HEK293 (cell line): ENCODE results near the gene INCA1.

ENCODE experiments used
- CTCF ChIA-PET: fragments of 350-600 bp; formaldehyde crosslinking; extraction: SDS; loops from one replicate; lab custom pipeline; 2021; ENCODE audit warnings: antibody characterized with exemption; lab: Yijun Ruan, JAX
- POLR2A ChIA-PET: fragments of 300-600 bp; formaldehyde crosslinking; extraction: SDS; loops from one replicate; lab custom pipeline; 2020; ENCODE audit warnings: antibody characterized with exemption, inconsistent platforms; lab: Yijun Ruan, JAX
- H3K27ac ChIP-seq: fragments of 200-500 bp; sonication (Bioruptor generic); 2 replicates; pipeline ENCODE4 v1.5.1; 2014; ENCODE audit warnings: low read depth, low read length, control low read depth, inconsistent platforms; ENCODE audit errors: extremely low read depth
- H3K36me3 ChIP-seq, 2 experiments: fragments of 200-500 bp in 1 of 2; sonication (Bioruptor generic) in 1 of 2; 1 replicate in 1 of 2; 2 replicates in 1 of 2; pipeline ENCODE4 v1.5.1; 2014 to 2017; ENCODE audit warnings: inconsistent platforms in 2 of 2, low read length in 2 of 2; ENCODE audit not compliant: control insufficient read depth in 2 of 2, insufficient read depth in 1 of 2
- H3K4me1 ChIP-seq: fragments of 200-500 bp; sonication (Bioruptor generic); 2 replicates; pipeline ENCODE4 v1.5.1; 2014; ENCODE audit warnings: mild to moderate bottlenecking, low read length, inconsistent platforms; ENCODE audit not compliant: control insufficient read depth, insufficient read depth
- H3K4me3 ChIP-seq: 2 replicates; pipeline ENCODE4 v1.5.1; 2011; ENCODE audit warnings: low read depth, mild to moderate bottlenecking, control low read depth, low read length, moderate library complexity
- H3K9me3 ChIP-seq: fragments of 200-500 bp; sonication (Bioruptor generic); 2 replicates; pipeline ENCODE4 v1.5.1; 2014; ENCODE audit warnings: low read depth, low read length, inconsistent platforms; ENCODE audit not compliant: control insufficient read depth, insufficient read depth
- GFI1B ChIP-seq: fragments of 450-650 bp; formaldehyde crosslinking; IDR thresholded peaks from 2 replicates; pipeline ENCODE4 v1.5.1; 2016; ENCODE audit warnings: missing biosample characterization, missing genetic modification characterization
- GLI4 ChIP-seq: fragments of 450-650 bp; formaldehyde crosslinking; IDR thresholded peaks from 2 replicates; pipeline ENCODE4 v1.5.1; 2016; ENCODE audit warnings: missing biosample characterization, missing genetic modification characterization
- HOXD13 ChIP-seq: sonication (generic); formaldehyde crosslinking; IDR thresholded peaks from 2 replicates; pipeline ENCODE4 v1.8.0; 2022; ENCODE audit warnings: missing genetic modification reagents, borderline replicate concordance
- MYNN ChIP-seq: fragments of 450-650 bp; formaldehyde crosslinking; IDR thresholded peaks from 2 replicates; pipeline ENCODE4 v1.5.1; 2016; ENCODE audit warnings: missing biosample characterization, missing genetic modification characterization, borderline replicate concordance
- OVOL3 ChIP-seq: fragments of 450-650 bp; formaldehyde crosslinking; IDR thresholded peaks from 2 replicates; pipeline ENCODE4 v1.5.1; 2016; ENCODE audit warnings: missing biosample characterization, missing genetic modification characterization
- PATZ1 ChIP-seq: fragments of 450-650 bp; formaldehyde crosslinking; IDR thresholded peaks from 2 replicates; pipeline ENCODE4 v1.5.1; 2016; ENCODE audit warnings: missing biosample characterization, missing genetic modification characterization
- SCRT2 ChIP-seq: fragments of 450-650 bp; formaldehyde crosslinking; IDR thresholded peaks from 2 replicates; pipeline ENCODE4 v1.5.1; 2016; ENCODE audit warnings: missing biosample characterization, missing genetic modification characterization
- SP3 ChIP-seq: fragments of 450-650 bp; formaldehyde crosslinking; IDR thresholded peaks from 2 replicates; pipeline ENCODE4 v1.5.1; 2016; ENCODE audit warnings: missing biosample characterization, missing genetic modification characterization
- WT1 ChIP-seq: fragments of 450-650 bp; formaldehyde crosslinking; IDR thresholded peaks from 2 replicates; pipeline ENCODE4 v1.5.1; 2016; ENCODE audit warnings: missing biosample characterization, missing genetic modification characterization
- ZBTB8A ChIP-seq: fragments of 450-650 bp; formaldehyde crosslinking; IDR thresholded peaks from 2 replicates; pipeline ENCODE4 v1.5.1; 2016; ENCODE audit warnings: missing biosample characterization, missing genetic modification characterization
- ZNF121 ChIP-seq: fragments of 450-650 bp; formaldehyde crosslinking; IDR thresholded peaks from 2 replicates; pipeline ENCODE4 v1.5.1; 2016; ENCODE audit warnings: missing biosample characterization, missing genetic modification characterization
- ZNF148 ChIP-seq: fragments of 450-650 bp; formaldehyde crosslinking; IDR thresholded peaks from 2 replicates; pipeline ENCODE4 v1.5.0; 2017; ENCODE audit warnings: missing biosample characterization, missing genetic modification characterization, borderline replicate concordance
- ZNF16 ChIP-seq: fragments of 450-650 bp; formaldehyde crosslinking; IDR thresholded peaks from 2 replicates; pipeline ENCODE4 v1.5.1; 2016; ENCODE audit warnings: low read depth, missing biosample characterization, missing genetic modification characterization
- ZNF175 ChIP-seq: fragments of 450-650 bp; formaldehyde crosslinking; IDR thresholded peaks from 2 replicates; pipeline ENCODE4 v1.5.1; 2016; ENCODE audit warnings: missing biosample characterization, missing genetic modification characterization
- ZNF211 ChIP-seq: fragments of 450-650 bp; formaldehyde crosslinking; IDR thresholded peaks from 2 replicates; pipeline ENCODE4 v1.5.1; 2016; ENCODE audit warnings: low read depth, missing biosample characterization, missing genetic modification characterization
- ZNF266 ChIP-seq: fragments of 450-650 bp; formaldehyde crosslinking; IDR thresholded peaks from 2 replicates; pipeline ENCODE4 v1.5.1; 2016; ENCODE audit warnings: missing biosample characterization, missing genetic modification characterization, low read depth
- ZNF366 ChIP-seq: fragments of 450-650 bp; formaldehyde crosslinking; conservative IDR thresholded peaks from 2 replicates; pipeline ENCODE4 v1.5.1; 2016; ENCODE audit warnings: missing biosample characterization, missing genetic modification characterization
- ZNF391 ChIP-seq: fragments of 450-650 bp; formaldehyde crosslinking; IDR thresholded peaks from 2 replicates; pipeline ENCODE4 v1.5.1; 2016; ENCODE audit warnings: low read depth, missing biosample characterization, missing genetic modification characterization, borderline replicate concordance
- ZNF404 ChIP-seq: fragments of 450-650 bp; formaldehyde crosslinking; IDR thresholded peaks from 2 replicates; pipeline ENCODE4 v1.5.1; 2017; ENCODE audit warnings: missing biosample characterization, missing genetic modification characterization
- ZNF416 ChIP-seq: fragments of 450-650 bp; formaldehyde crosslinking; IDR thresholded peaks from 2 replicates; pipeline ENCODE4 v1.5.1; 2016; ENCODE audit warnings: missing biosample characterization, missing genetic modification characterization
- ZNF433 ChIP-seq: fragments of 450-650 bp; formaldehyde crosslinking; IDR thresholded peaks from 2 replicates; pipeline ENCODE4 v1.5.1; 2016; ENCODE audit warnings: missing biosample characterization, missing genetic modification characterization, low read depth
- ZNF513 ChIP-seq: fragments of 450-650 bp; IDR thresholded peaks from 2 replicates; pipeline ENCODE4 v1.5.1; 2018; ENCODE audit warnings: missing biosample characterization, missing genetic modification characterization
- ZNF529 ChIP-seq: fragments of 450-650 bp; formaldehyde crosslinking; IDR thresholded peaks from 2 replicates; pipeline ENCODE4 v1.5.1; 2017; ENCODE audit warnings: missing genetic modification characterization, missing biosample characterization; ENCODE audit not compliant: insufficient replicate concordance
- ZNF555 ChIP-seq: fragments of 450-650 bp; formaldehyde crosslinking; conservative IDR thresholded peaks from 2 replicates; pipeline ENCODE4 v1.5.1; 2017; ENCODE audit warnings: missing biosample characterization, mild to moderate bottlenecking, missing genetic modification characterization, inconsistent platforms
- ZNF610 ChIP-seq: fragments of 450-650 bp; formaldehyde crosslinking; IDR thresholded peaks from 2 replicates; pipeline ENCODE4 v1.5.1; 2016; ENCODE audit warnings: missing biosample characterization, missing genetic modification characterization, borderline replicate concordance
- ZNF624 ChIP-seq: fragments of 450-650 bp; formaldehyde crosslinking; IDR thresholded peaks from 2 replicates; pipeline ENCODE4 v1.5.1; 2017; ENCODE audit warnings: missing biosample characterization, missing genetic modification characterization
- ZNF701 ChIP-seq: fragments of 450-650 bp; formaldehyde crosslinking; IDR thresholded peaks from 2 replicates; pipeline ENCODE4 v1.5.1; 2016; ENCODE audit warnings: missing biosample characterization, missing genetic modification characterization
- ZNF747 ChIP-seq: fragments of 450-650 bp; formaldehyde crosslinking; IDR thresholded peaks from 2 replicates; pipeline ENCODE4 v1.5.1; 2016; ENCODE audit warnings: missing biosample characterization, missing genetic modification characterization
- ZNF785 ChIP-seq: fragments of 450-650 bp; formaldehyde crosslinking; IDR thresholded peaks from 2 replicates; pipeline ENCODE4 v1.5.1; 2016; ENCODE audit warnings: missing biosample characterization, missing genetic modification characterization
- TF ChIP-seq, protein P1 (sequence below): sonication (generic); formaldehyde crosslinking; IDR thresholded peaks from 2 replicates; pipeline ENCODE4 v1.8.1; 2022; ENCODE audit warnings: mild to moderate bottlenecking, moderate library complexity, missing genetic modification reagents
- TF ChIP-seq, protein P2 (sequence below): fragments of 450-650 bp; formaldehyde crosslinking; IDR thresholded peaks from 2 replicates; pipeline ENCODE4 v1.5.1; 2016; ENCODE audit warnings: missing biosample characterization, missing genetic modification characterization

INCA1 gene

DNA sequence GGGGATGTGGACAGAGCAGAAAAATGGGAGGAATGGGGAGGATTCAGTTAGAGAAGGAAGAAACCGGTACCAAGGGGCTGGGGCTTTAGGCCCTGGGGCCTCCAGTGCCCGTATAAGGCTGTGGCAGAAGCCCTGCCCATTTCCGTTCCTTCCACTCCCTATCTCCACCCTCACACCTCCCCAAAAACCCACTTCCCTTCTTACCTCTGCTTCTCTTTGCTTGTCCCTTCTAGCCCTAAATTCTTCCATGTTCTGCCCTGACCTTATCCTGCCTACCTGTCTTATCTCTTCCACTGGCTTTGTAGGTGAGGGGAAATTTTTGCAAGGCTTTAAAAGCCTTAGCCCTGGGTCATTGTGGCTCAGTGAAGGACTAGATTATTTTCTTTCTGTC is 53.2 kb downstream of the INCA1 start:
- peaks cover 19% of the 10 kb centered on the region for H3K4me1 ChIP-seq
- ChIA-PET POLR2A (interaction anchor here (0.7 to 17.9 kb wide), 3 partner anchors 12 to 145 kb away, joined by 3 to 358 read pairs (median 8); partner anchors contain the start of genes GP1BA and SPAG7), CTCF (interaction anchor here (0.6 to 1.2 kb wide), 3 partner anchors 23 to 44 kb away, joined by 3 to 7 read pairs (median 4); partner anchors contain the start of gene CAMTA2)
- no peaks in the 10 kb centered on the region for H3K9me3 ChIP-seq
- H3K36me3 ChIP-seq, result peaks cover 38 to 60% of the 10 kb centered on the region in 2 experiments
- no peak overlapping the region for H3K4me3 ChIP-seq
- H3K27ac ChIP-seq, result peak overlapping the region; percentile 99
- no peak for TF ChIP-seq ZNF148 (tag by site-specific recombination)
- TF ChIP-seq ZNF513 (tag by site-specific recombination), result no peak
- TF ChIP-seq ZNF555 (tag by site-specific recombination), result no peak
- peak; percentile 53; the same call in 1 of the 2 replicates for TF ChIP-seq WT1 (tag by site-specific recombination)
- TF ChIP-seq MYNN (tag by site-specific recombination), result no peak
- TF ChIP-seq ZNF211 (tag by site-specific recombination), result no peak
- no peak for TF ChIP-seq GFI1B (tag by site-specific recombination)
- TF ChIP-seq ZBTB8A (tag by site-specific recombination), result peak; percentile 24; the same call in 1 of the 2 replicates
- TF ChIP-seq, protein P1, sequence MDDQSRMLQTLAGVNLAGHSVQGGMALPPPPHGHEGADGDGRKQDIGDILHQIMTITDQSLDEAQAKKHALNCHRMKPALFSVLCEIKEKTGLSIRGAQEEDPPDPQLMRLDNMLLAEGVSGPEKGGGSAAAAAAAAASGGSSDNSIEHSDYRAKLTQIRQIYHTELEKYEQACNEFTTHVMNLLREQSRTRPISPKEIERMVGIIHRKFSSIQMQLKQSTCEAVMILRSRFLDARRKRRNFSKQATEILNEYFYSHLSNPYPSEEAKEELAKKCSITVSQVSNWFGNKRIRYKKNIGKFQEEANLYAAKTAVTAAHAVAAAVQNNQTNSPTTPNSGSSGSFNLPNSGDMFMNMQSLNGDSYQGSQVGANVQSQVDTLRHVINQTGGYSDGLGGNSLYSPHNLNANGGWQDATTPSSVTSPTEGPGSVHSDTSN, result no peak
- no peak for TF ChIP-seq ZNF121
- TF ChIP-seq ZNF747, result no peak
- TF ChIP-seq ZNF610 (tag by site-specific recombination), result no peak
- no peak for TF ChIP-seq ZNF529 (tag by site-specific recombination)
- TF ChIP-seq ZNF366, result no peak; the same call in 1 of the 2 replicates
- TF ChIP-seq ZNF416 (tag by site-specific recombination), result no peak
- peak; percentile 46; the same call in 1 of the 2 replicates for TF ChIP-seq SP3 (tag by site-specific recombination)
- no peak for TF ChIP-seq ZNF624 (tag by site-specific recombination)
- no peak for TF ChIP-seq OVOL3 (tag by site-specific recombination)
- TF ChIP-seq ZNF16 (tag by site-specific recombination), result no peak
- TF ChIP-seq SCRT2, result no peak
- no peak for TF ChIP-seq ZNF266 (tag by site-specific recombination)
- no peak for TF ChIP-seq ZNF433
- TF ChIP-seq PATZ1 (tag by site-specific recombination), result peak; percentile 51
- TF ChIP-seq ZNF404 (tag by site-specific recombination), result no peak
- TF ChIP-seq ZNF701, result no peak
- no peak for TF ChIP-seq HOXD13 (CRISPR knock-in tag)
- TF ChIP-seq ZNF175 (tag by site-specific recombination), result no peak
- TF ChIP-seq, protein P2, sequence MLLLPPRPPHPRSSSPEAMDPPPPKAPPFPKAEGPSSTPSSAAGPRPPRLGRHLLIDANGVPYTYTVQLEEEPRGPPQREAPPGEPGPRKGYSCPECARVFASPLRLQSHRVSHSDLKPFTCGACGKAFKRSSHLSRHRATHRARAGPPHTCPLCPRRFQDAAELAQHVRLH (tag by site-specific recombination), result no peak
- TF ChIP-seq ZNF391 (tag by site-specific recombination), result no peak
- no peak for TF ChIP-seq ZNF785 (tag by site-specific recombination)
- TF ChIP-seq GLI4 (tag by site-specific recombination), result no peak
